Epidermal melanocyte (primary cell): Measurements from ENCODE around the gene CHODL.

Experiments
- DNase-seq: peaks from one replicate; pipeline ENCODE4 v3.0.0; 2011; ENCODE audit warnings: low spot score; ENCODE audit not compliant: insufficient read length

Gene CHODL

GRCh38 chr21:18244671-18245463, at the start of gene CHODL:
CHODL (plus strand) TSS chr21:18244833; CDS start chr21:18245224, 391 bp downstream.
- no peak for DNase-seq

- no peak for DNase-seq
Observed at GRCh38 chr21:18204931-18205330, 39.7 kb upstream of the CHODL start.

GRCh38 chr21:18218331-18218730, 26.3 kb upstream of the CHODL start:
- DNase-seq, result no peak

GRCh38 chr21:18220498-18220897, 24.1 kb upstream of the CHODL start:
- DNase-seq, result no peak

GRCh38 chr21:18222346-18222745, 22.3 kb upstream of the CHODL start:
- DNase-seq, result no peak

GRCh38 chr21:18228060-18228739, 16.4 kb upstream of the CHODL start:
- no peak for DNase-seq

- no peak for DNase-seq
Observed at GRCh38 chr21:18235545-18235944, 9.1 kb upstream of the CHODL start.

GRCh38 chr21:18245464-18245967, 883 bp downstream of the CHODL start:
- DNase-seq, result no peak

- no peak for DNase-seq
Observed at GRCh38 chr21:18248171-18248570, 3.5 kb downstream of the CHODL start.

- DNase-seq, result no peak
Observed at GRCh38 chr21:18249672-18250071, 5.0 kb downstream of the CHODL start.

- DNase-seq, result no peak
Observed at GRCh38 chr21:18251065-18251464, 6.4 kb downstream of the CHODL start.

- no peak for DNase-seq
Observed at GRCh38 chr21:18252256-18252655, 7.6 kb downstream of the CHODL start.

- DNase-seq, result no peak
Observed at GRCh38 chr21:18252680-18253079, 8.0 kb downstream of the CHODL start.

- DNase-seq, result no peak
Observed at GRCh38 chr21:18253221-18253620, 8.6 kb downstream of the CHODL start.

GRCh38 chr21:18253799-18254198, 9.2 kb downstream of the CHODL start:
- DNase-seq, result no peak

GRCh38 chr21:18265944-18266343, 21.3 kb downstream of the CHODL start:
- DNase-seq, result no peak

- DNase-seq, result no peak
Observed at GRCh38 chr21:18267496-18267895, 22.9 kb downstream of the CHODL start.

- no peak for DNase-seq
Observed at GRCh38 chr21:18268906-18269305, 24.3 kb downstream of the CHODL start.

GRCh38 chr21:18269856-18270255, 25.2 kb downstream of the CHODL start:
- no peak for DNase-seq

- no peak for DNase-seq
Observed at GRCh38 chr21:18273400-18273799, 28.8 kb downstream of the CHODL start.

GRCh38 chr21:18274370-18274769, 29.7 kb downstream of the CHODL start:
- DNase-seq, result no peak

- DNase-seq, result no peak
Observed at GRCh38 chr21:18275781-18276180, 31.1 kb downstream of the CHODL start.

- no peak for DNase-seq
Observed at GRCh38 chr21:18285379-18285778, 40.7 kb downstream of the CHODL start.
